Testis (tissue), 3 donors: Measurements from ENCODE around the gene HORMAD1. TPM values are rescaled to one million over a fixed set of nuclear protein-coding genes. Genes with fewer than 3 reads are reported as not detected.

Source experiments
- DNase-seq: peaks from one replicate; pipeline ENCODE4 v3.0.0-alpha.2; 2019
- H3K27ac ChIP-seq, 2 donors: fragments of 200-600 bp; sonication (generic); one replicate each; pipeline ENCODE4 v1.5.1; 2019
- H3K27me3 ChIP-seq: fragments of 200-600 bp; sonication (generic); one replicate; pipeline ENCODE4 v1.5.1; 2019
- H3K36me3 ChIP-seq: fragments of 200-600 bp; sonication (generic); one replicate; pipeline ENCODE4 v1.5.1; 2017; ENCODE audit warnings: low read depth; ENCODE audit errors: missing control alignments
- H3K4me1 ChIP-seq: fragments of 200-600 bp; sonication (generic); one replicate; pipeline ENCODE4 v1.5.1; 2019
- H3K4me3 ChIP-seq, 2 donors: fragments of 200-600 bp; sonication (generic); one replicate each; pipeline ENCODE4 v1.5.1; 2017 to 2019
- H3K9me3 ChIP-seq: fragments of 200-600 bp; sonication (generic); one replicate; pipeline ENCODE4 v1.5.1; 2017
- POLR2A ChIP-seq: fragments of 450-650 bp; IDR thresholded peaks from one replicate; pipeline ENCODE4 v1.6.1; 2017; ENCODE audit warnings: antibody characterized with exemption, mild to moderate bottlenecking, moderate library complexity
- WGBS, 2 donors: methylation state at CpG; one replicate each; pipeline ENCODE4 v1.1.5; 2018; 5-methylcytosine and 5-hydroxymethylcytosine counted together
- intact Hi-C: fragments of 100-400 bp; cut with DNase I; formaldehyde crosslinking; loops from one replicate; pipeline ENCODE4 v1.15.1; 2023; ENCODE audit warnings: low total_unique reads
- polyA plus RNA-seq: library from polyadenylated mRNA; stranded (reverse); fragments of 350-450 nt; fragmentation: Illumina TruSeq; extraction: RNeasy Lipid Tissue Mini Kit (QIAGEN cat#74804); gene quantifications from one replicate; pipeline ENCODE4 v1.2.3, GENCODE V29; 2014; ENCODE audit warnings: low read depth, low replicate concordance; ENCODE audit not compliant: insufficient read depth
- total RNA-seq, 2 donors: library from RNA; depleted of rRNA; stranded (reverse); fragments of >200 nt; gene quantifications; one replicate each; pipeline ENCODE4 v1.2.3, GENCODE V29; 2016
- TF ChIP-seq, protein P1 (sequence below), 3 experiments: fragments of 450-650 bp in 2 of 3; fragments of 200-600 bp in 1 of 3; sonication (generic) in 1 of 3; IDR thresholded peaks; one replicate each; pipeline ENCODE4 v1.5.1; 2016 to 2019; ENCODE audit warnings: antibody characterized with exemption in 3 of 3, mild to moderate bottlenecking in 2 of 3, moderate library complexity in 1 of 3

The HORMAD1 gene
- total and polyA plus RNA-seq, 3 donors from 2014 or later: 56.6 to 164 (median 89.9) TPM

DNA sequence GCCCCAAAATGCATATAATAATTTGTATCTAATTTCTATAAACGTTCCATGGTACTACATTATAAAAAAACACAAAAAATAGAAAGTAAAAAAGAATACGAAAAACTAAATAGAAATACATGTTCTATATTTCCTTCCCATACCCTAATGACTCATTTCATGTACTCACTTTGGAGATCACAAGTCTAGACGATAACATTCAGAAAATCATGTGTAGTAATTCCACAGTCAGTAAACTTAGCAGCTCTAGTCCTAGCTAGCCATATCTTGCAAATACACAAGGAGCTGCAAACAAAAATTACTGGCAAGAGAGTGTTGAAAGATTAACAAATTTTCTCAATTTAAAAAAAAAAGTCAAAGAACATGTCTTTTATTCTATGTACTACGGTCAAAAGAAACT lies 25.1 kb downstream of the HORMAD1 start:
- Histone ChIP-seq H3K9me3 (no peaks in the 10 kb centered on the region), H3K27ac (no peak overlapping the region), H3K36me3 (no peaks in the 10 kb centered on the region), H3K4me1 (peaks cover 10% of the 10 kb centered on the region), H3K4me3 (no peak overlapping the region), H3K27me3 (no peaks in the 10 kb centered on the region)
- TF ChIP-seq, protein P1, sequence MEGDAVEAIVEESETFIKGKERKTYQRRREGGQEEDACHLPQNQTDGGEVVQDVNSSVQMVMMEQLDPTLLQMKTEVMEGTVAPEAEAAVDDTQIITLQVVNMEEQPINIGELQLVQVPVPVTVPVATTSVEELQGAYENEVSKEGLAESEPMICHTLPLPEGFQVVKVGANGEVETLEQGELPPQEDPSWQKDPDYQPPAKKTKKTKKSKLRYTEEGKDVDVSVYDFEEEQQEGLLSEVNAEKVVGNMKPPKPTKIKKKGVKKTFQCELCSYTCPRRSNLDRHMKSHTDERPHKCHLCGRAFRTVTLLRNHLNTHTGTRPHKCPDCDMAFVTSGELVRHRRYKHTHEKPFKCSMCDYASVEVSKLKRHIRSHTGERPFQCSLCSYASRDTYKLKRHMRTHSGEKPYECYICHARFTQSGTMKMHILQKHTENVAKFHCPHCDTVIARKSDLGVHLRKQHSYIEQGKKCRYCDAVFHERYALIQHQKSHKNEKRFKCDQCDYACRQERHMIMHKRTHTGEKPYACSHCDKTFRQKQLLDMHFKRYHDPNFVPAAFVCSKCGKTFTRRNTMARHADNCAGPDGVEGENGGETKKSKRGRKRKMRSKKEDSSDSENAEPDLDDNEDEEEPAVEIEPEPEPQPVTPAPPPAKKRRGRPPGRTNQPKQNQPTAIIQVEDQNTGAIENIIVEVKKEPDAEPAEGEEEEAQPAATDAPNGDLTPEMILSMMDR (IDR thresholded peaks at IDR 0.05): no peak
- TF ChIP-seq POLR2A: no peak
- 80 to 87% methylated on average over 4 of the region's 4 CpGs for WGBS, 2 donors
- no peak for DNase-seq
- intact Hi-C loops: no loop called here

DNA sequence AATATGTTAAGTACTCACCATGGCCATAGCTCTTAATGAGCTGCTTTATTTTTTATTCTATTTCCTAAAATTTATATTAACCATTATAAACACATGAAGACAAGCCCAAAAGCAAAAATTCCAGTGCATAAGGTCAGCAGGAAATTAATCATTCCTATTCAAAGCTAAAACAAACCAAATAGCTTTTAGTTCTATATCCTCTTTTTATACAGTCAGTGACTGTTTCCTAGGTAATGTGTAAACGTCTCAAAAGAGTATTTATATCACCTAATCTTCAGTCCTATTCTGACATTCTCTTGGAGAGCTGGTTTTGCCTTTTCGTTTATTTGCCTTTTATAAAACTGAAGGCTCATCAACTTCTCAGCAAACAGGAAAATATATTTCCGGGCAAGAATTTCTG lies 28.0 kb downstream of the HORMAD1 start:
- Histone ChIP-seq H3K27ac (no peak overlapping the region), H3K27me3 (no peaks in the 10 kb centered on the region), H3K4me1 (peaks cover 7% of the 10 kb centered on the region), H3K36me3 (no peaks in the 10 kb centered on the region), H3K9me3 (no peaks in the 10 kb centered on the region), H3K4me3 (no peak overlapping the region)
- intact Hi-C loops: no loop called here
- DNase-seq: no peak
- 77 to 79% methylated on average over 3 of the region's 3 CpGs for WGBS, 2 donors
- TF ChIP-seq POLR2A: no peak
- TF ChIP-seq, protein P1 (IDR thresholded peaks at IDR 0.05): no peak

DNA sequence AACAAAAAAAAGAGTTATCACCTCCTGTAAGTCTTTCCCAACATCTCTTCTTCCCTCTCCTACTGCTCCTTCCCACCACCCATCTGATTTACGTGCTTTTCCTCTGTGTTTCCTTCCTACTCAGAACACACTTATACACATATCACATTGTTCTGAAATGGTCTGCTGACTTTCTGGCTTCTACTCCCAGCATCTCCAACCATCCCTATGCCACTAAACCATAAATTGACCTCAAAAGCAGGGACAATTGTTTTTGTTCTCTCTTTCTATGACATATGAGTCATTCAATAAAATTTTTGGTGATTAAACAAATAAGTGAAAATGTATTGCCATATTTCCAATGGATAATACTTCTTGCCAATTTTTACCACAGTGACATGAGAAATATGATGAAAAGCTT lies 31.9 kb downstream of the HORMAD1 start:
- no peak overlapping the region for H3K27ac ChIP-seq
- no peak for DNase-seq
- H3K4me1 ChIP-seq: no peaks in the 10 kb centered on the region
- intact Hi-C loops: no loop called here
- TF ChIP-seq, protein P1 (IDR thresholded peaks at IDR 0.05): no peak
- TF ChIP-seq POLR2A: no peak
- H3K9me3 ChIP-seq: no peaks in the 10 kb centered on the region
- WGBS, 2 donors: 96% methylated on average over 1 of the region's 1 CpG
- no peaks in the 10 kb centered on the region for H3K27me3 ChIP-seq
- no peak overlapping the region for H3K4me3 ChIP-seq
- H3K36me3 ChIP-seq: no peaks in the 10 kb centered on the region

DNA sequence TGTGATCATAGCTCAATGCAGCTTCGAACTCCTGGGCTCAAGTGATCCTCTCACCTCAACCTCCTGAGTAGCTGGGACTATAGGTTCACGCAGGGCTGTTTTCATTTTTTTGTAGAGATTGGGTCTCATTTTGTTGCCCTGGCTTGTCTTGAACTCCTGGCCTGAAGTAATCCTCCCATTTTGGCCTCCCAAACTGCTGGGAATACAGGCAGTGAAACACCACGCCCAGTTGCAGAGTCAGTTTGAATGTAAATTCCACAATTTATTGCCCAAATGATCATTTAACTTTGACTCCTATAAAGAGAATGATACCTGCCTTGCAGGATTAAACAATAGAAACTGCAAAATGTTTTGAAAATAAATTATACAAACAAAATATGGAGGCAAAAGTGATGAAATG lies 34.4 kb downstream of the HORMAD1 start:
- no peaks in the 10 kb centered on the region for H3K27me3 ChIP-seq
- no peak overlapping the region for H3K4me3 ChIP-seq
- no peaks in the 10 kb centered on the region for H3K9me3 ChIP-seq
- H3K4me1 ChIP-seq: no peaks in the 10 kb centered on the region
- 92 to 98% methylated on average over 3 of the region's 3 CpGs for WGBS, 2 donors
- intact Hi-C loops: no loop called here
- TF ChIP-seq, protein P1 (IDR thresholded peaks at IDR 0.05): no peak
- no peak for TF ChIP-seq POLR2A
- no peak overlapping the region for H3K27ac ChIP-seq
- no peaks in the 10 kb centered on the region for H3K36me3 ChIP-seq
- no peak for DNase-seq

DNA sequence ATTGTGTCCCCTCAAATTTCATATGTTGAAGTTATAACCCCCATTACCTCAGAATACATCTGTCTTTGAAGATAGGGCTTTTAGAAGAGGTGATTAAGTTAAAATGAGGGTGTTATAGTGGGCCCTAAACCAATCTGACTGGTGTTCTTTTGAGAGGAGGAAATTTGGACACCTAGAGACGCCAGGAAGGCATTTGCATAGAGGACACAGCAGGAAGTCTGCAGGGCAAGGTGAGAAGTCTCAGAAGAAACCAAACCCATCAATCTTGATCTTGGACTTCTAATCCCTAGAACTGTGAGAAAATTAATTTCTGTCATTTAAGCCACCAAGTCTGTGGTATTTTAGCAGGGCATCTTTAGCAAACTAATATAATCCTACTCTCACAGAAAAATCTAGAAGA lies 36.8 kb downstream of the HORMAD1 start:
- intact Hi-C loops: no loop called here
- Histone ChIP-seq H3K27me3 (no peaks in the 10 kb centered on the region), H3K36me3 (no peaks in the 10 kb centered on the region), H3K9me3 (no peaks in the 10 kb centered on the region), H3K4me3 (no peak overlapping the region), H3K4me1 (no peaks in the 10 kb centered on the region), H3K27ac (no peak overlapping the region)
- 59 to 71% methylated on average over 1 of the region's 1 CpG for WGBS, 2 donors
- no peak for TF ChIP-seq POLR2A
- TF ChIP-seq, protein P1 (IDR thresholded peaks at IDR 0.05): no peak
- DNase-seq: no peak
